Thyroid gland (tissue), 4 donors: ENCODE results near the gene FBLN1.

ENCODE experiments used
- CTCF ChIP-seq, 6 experiments: fragments of 200-600 bp in 3 of 6; fragments of 450-650 bp in 3 of 6; sonication (generic) in 3 of 6; IDR thresholded peaks; one replicate each; pipeline ENCODE4 v1.5.1; 2016 to 2019; ENCODE audit warnings: antibody characterized with exemption in 6 of 6, mild to moderate bottlenecking in 2 of 6, inconsistent platforms in 1 of 6, moderate library complexity in 1 of 6
- POLR2A ChIP-seq, 2 donors: fragments of 450-650 bp; IDR thresholded peaks; one replicate each; pipeline ENCODE4 v1.6.1; 2017; ENCODE audit warnings: antibody characterized with exemption in 2 of 2, mild to moderate bottlenecking in 2 of 2, moderate library complexity in 1 of 2

DNA sequence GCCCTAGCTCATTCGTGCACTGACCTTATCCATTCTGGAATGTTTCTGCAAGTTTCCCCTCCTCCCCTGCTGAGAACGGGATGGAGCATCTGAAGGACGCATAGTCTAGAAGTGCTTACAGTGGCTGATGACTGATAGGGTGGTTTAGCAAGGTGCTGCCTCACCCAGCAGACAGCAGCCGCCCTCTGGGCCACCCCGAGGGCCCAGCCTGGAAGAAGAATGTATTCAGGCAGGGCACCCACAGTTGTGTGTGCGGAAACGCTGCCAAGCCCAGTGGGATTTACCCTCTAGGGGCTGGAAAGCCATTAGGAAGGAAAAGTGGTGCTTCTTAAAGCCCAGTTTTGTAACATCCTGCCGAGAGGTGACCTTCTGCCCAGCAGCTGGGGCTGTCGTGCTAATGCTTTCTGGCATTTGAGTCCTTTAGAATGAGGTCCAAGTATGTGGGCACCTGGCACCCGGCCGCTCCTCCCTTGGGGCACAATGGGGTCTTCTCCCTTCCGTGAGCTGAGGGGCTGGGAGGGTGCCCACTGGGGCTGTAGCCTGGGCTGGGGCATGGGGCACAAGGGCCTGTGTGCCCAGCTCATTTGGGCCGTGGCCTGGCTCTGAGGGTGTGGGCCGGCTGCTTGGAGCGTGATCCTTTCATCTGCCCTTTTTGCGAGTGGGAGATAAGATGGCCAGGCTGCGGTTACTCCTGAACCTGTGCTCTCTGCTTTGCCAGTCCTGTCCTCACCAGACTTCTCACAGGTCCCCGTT is 14.4 kb downstream of the FBLN1 start:
- TF ChIP-seq POLR2A (IDR thresholded peaks at IDR 0.05), result no peak
- TF ChIP-seq CTCF (IDR thresholded peaks at IDR 0.05), result no peak
